Activated naive CD8-positive, alpha-beta T cell treated with anti-CD3 and anti-CD28 coated beads, Interleukin-2, amount 50 U/mL, for 16 hours (primary cell): ENCODE results near the gene KRTAP5-2.
"Not testable (repeated sequence)": the region's sequence is repeated elsewhere in the genome, so short reads cannot be mapped to it uniquely, and the experiment has no call there.

ENCODE experiments used
- DNase-seq: peaks from one replicate; pipeline ENCODE4 v3.0.0-alpha.2; 2020; ENCODE audit warnings: low read depth, low spot score

Gene KRTAP5-2

DNA sequence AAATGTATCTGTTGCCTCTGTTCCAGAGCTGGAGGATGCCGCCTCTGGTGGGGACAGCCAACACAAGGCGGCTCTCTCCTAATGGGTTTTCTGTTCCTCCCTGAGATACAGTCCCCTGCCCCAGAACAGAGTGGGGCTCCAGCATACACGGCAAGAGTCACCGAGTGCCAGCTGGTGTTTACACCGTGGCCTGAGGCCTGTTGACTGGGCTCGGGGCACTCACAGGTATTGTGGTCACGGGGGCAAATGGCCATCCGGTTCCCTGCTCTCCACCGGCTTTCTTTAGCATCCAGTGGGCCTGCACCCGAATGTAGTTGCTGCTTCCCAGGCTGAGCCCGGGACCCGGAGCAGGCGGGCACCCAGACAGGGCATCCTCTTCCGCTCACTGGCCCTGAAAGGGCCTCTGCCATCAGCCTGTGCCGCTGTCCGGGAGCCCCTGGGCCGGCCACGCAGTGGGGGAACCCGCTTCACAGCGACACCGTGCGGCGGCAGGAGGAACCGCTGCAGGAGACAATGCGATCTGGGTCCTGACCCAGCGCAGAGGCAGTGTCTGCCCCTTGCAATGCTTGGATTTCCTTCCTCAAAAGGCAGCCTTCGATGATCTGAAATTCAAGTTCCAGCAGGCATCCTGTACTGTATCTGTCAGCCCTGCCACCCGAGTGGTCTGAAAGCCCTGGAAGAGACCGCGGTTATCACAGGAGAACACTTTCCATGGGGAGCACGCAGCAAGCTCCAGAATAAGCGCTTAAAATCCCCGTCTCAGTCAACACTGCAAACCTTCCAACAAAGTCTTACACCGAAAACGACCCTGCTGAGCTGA is 30.6 kb upstream of the KRTAP5-2 start:
- DNase-seq = peak; percentile 11

DNA sequence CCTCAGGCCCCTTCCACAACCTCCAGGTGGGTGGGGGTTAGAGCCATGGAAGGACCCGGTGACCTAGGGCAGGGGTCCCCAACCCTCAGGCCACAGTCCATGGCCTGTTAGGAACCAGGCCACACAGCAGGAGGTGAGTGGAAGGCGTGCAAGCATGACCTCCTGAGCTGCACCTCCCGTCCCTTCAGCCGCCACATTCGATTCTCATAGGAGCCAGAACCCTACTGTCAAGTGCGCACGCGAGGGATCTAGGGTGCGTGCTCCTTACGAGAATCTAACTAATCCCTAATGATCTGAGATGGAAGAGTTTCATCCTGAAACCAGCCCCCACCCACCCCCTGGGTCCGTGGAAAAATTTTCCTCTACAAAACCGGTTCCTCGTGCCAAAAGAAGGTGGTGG is 27.4 kb upstream of the KRTAP5-2 start:
- no peak for DNase-seq

DNA sequence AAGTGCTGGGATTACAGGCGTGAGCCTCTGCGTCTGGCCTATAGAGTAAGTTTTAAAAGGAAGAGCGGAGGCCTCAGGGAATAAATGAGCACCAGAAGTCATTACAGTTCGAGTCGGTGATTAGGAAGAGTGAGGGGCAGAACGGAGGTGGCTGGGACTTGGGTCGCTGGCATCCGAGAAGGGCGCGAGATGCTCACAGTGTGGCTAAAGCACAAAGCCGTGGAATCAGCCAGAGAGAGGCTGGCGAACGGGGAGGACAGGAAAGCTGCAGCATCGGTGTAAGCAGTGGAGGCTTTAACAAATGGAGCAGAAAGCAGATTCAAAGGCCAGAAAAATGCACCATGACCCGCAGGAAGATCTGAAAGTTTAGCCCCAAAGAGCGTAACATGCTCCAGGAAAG is 26.5 kb upstream of the KRTAP5-2 start:
- DNase-seq = no peak

DNA sequence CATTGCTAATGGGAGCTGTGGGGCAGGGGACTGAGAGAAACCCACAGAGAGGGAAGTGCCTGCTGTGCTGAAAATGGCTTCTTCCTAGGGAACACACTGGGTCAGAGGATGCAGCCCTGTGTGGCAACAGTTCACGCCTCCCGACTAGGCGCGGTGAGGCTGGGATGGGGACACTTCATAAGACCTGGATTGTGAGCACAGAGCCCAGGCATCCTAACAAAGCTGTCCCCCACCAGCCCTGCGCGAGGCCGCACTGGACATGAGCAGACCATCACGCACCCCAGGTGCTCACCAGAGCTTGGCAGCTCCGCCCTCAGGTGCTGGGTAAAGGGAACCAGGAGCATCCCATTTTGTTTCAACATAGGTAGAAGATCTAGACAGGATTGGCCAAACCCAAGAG is 25.6 kb upstream of the KRTAP5-2 start:
- no peak for DNase-seq

DNA sequence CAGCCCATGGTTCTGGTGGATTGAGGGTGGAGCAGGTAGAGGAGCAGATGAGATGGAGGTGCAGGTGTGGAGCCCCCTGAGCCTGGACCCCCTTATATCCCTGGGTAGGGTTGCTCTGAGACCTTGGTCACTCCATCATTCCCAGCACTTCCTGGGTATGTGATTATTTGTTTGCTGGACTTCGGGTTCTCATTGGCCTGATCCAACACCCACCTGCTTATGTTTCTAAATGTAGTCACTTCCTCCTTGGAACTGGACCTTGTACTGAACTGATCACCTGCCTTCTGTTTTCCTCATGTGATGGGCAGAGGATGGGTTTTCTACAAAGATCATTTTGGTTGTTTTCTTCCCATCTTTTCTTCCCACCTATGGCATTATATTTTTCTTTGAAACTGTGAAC is 24.0 kb upstream of the KRTAP5-2 start, which contains the start of gene KRTAP5-4:
Gene KRTAP5-4, minus strand, starts transcription at position 53 of the 400 bp plus-strand sequence. Its CDS starts 45 bp downstream, at position 8.
- DNase-seq = no peak

DNA sequence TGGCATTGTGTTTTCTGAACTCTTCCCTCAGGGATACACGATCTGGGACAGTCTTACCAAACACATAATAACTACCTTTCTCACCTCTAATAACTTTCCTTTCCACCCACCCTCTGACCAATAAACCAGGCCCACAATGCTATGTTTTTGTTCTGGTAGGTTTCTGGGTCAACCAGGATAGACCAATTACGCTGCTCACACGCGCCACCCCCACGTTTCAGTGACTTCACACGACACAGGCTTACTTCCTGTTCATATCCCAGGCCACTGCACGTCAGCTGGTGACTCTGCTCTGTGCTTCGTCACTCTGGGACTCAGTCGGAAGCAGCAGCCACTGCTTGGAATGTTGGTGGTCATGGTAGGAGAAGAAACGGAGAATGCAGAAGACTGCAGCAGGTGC is 21.4 kb upstream of the KRTAP5-2 start:
- DNase-seq = no peak

DNA sequence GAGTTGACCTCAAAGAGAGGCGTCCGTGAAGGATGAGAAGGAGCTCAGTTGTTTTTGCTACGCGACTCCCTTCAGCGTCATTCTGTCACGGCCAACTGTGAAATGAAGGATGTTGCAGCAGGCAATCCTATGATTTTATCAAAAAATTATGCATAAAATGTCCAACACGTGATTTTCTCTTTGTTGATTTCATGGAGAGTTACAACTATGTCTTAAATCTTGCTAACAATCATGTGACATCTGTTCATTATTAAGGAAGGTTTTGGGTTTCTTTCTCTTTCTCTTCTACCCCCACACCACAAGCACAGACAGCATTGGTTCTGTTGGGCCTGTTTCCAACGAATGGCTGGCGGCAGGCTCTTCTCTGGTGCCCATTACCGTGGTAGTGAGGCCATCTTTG is 20.1 kb upstream of the KRTAP5-2 start:
- no peak for DNase-seq

DNA sequence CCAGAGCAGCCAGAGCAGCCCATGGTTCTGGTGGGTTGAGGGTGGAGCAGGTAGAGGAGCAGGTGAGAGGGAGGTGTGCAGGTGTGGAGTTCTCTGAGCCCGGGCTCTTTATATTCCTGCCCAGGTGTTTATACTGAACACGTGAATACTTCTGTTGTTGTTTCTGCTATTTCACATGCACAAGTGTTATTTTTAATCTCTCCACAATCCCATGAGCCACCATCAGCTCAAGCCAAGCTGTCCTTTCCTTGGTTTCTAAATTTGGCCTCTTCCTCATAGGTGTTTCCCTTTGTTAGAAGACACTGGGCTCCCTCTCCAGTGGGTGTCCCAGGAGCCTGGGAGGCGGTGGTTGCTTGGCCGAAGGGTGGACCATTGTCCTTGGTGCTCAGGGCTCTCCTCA is 10.3 kb upstream of the KRTAP5-2 start, which contains the start of gene KRTAP5-3:
Gene KRTAP5-3, minus strand, starts transcription at position 101 of the 400 bp plus-strand sequence. Its CDS starts 78 bp downstream, at position 23.
- no peak for DNase-seq

DNA sequence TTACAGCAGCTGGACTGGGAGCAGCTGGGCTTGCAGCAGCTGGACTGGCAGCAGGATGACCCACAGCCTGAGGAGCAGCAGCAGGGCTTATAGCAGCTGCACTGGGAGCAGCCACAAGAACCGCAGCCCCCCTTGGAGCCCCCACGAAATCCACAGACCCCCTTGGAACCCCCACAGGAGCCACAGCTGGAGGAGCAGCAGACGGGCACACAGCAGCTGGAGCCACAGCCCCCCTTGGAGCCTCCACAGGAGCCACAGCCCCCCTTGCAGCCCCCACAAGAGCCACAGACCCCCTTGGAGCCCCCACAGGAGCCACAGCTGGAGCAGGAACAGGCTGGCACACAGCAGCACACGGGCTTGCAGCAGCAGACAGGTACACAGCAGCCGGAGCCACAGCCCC is 9.8 kb upstream of the KRTAP5-2 start:
- not testable (repeated sequence) for DNase-seq

DNA sequence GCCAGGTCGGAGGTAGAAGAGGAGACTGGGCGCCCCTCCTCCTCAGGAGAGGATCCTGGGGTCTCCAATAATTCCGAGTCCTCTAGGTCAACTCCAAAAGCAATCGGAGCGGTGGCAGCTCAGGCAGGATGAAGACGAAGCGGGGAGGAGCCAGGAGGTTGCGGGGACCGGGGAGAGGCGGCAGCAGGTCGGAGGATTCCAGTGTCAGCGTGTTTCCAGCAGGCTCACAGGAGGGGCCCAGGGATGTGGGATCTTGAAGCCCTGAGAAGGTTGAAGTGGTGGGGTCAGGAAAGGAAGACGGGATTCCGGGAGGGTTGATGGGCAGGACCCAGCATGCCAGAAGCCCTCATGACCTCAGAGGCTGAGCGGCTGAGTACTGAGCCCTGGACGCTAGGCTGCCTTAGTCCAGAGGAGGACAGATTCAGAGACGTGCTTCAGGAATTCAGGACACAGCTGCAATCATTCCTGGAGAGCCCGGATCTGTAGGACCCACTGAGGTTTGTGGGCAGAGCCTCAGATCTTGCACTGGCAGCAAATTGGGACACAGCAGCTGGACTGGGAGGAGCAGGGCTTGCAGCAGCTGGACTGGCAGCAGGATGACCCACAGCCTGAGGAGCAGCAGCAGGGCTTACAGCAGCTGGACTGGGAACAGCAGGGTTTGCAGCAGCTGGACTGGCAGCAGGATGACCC is 9.2 kb upstream of the KRTAP5-2 start:
- not testable (repeated sequence) for DNase-seq

DNA sequence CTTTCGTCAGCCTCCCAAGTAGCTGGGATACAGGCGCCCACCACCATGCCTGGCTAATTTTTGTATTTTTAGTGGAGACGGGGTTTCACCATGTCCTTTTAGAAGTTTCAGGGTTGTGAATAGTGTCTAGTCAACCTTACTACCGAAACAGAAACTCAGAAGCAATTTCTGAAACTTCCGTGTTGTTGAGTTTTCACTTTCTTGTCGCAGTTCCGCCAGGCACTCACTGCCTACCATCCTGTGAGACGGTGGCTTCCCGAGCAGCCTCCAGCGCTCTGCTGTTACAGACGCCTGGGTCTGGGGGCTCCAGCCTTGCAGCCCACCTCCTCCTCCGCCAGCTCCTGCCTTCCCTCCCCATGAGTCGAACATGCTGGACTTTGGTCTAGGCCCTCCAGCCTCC is 7.8 kb upstream of the KRTAP5-2 start:
- DNase-seq = not testable (repeated sequence)

DNA sequence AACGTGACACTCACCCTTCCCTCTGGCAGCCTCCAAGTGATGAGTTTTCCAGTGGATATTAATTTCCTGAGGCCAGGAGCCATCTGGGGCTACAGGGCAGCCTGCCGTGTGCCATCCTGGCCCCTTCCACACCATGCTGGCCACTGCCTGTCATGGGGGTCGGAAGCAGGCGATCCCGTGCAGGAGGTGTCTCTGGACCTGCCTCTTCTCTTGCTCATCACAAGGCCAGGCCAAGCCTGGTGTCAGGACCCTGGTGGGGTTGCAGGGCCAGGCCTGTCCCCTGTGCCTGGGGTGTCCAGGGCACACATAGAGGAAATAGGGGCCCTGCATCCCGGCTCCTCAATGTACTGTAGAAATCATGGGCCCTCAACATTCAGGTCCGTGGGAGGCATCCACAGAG is 6.6 kb upstream of the KRTAP5-2 start:
- DNase-seq = no peak

DNA sequence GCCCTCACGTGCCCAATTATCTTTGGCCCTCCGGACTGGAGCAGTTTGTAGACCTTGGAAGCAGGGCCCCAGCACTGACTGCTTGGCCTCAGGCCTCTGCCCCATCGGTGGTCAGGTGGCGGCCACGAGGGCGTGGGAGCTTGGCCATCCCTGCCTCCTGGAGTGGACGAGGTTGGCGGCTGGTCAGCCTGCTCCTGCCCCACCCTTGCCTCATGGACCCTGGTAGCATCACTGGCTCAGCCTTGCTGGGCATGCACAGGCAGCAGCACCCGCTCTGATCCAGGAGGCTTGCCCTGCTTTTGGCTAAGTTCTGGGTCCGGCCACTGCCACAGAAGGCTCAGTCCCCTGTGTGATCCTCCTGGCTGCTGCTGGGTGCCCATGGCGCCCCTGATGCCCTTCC is 6.1 kb upstream of the KRTAP5-2 start:
- no peak for DNase-seq

DNA sequence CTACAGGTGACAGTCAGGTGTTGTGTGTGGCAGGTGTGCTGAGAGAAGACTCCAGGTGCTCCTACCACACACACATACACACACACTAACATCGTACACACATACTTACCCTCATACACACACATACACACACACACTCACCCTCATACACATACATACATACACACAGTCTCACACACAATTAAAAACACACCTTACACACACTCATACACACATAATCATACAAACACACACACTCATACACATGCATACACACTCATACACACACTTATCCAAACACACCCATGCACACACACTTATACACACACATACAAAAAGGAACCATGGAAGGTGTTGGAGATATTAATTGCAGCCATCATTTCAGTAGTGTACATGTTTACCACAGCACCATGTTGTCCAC is 5.5 kb upstream of the KRTAP5-2 start:
- DNase-seq = no peak

DNA sequence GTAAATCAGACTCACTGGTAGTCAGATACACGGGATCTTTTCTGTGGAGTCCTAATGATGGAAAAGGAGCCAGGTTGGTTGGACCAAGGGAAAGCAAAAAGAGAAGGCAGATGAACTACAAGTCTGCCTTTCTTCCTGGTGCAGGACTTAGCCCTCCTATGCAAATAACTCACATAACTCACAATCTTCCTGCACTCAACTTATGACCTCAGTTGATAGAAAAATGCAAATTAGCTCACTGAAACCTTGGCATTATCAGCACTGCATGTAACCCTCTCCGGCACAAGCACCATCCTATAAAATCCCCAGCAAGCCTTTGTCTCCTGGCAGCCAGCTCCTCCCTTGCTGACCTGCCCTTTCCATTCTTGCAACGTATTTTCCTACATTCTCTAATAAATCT is 3.6 kb upstream of the KRTAP5-2 start:
- DNase-seq = not testable (repeated sequence)

DNA sequence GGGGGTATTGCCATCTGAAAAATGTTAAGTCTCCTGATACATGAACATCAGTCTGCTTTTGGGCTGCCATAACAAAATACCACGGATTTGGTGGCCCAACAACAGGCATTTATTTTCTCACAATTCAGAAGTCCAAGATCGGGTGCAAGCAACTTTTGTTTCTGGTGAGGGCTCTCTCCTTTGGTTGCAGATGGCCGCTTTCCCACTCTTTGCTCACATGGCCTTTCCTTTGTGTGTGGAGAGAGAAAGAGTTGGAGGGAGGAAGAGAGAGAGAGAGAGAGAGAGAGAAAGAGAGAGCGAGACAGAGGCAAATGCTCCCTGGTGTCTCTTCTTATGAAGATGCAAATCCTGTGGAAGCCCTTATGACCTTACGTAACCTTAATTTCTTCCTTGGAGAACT is 2.5 kb upstream of the KRTAP5-2 start:
- no peak for DNase-seq

DNA sequence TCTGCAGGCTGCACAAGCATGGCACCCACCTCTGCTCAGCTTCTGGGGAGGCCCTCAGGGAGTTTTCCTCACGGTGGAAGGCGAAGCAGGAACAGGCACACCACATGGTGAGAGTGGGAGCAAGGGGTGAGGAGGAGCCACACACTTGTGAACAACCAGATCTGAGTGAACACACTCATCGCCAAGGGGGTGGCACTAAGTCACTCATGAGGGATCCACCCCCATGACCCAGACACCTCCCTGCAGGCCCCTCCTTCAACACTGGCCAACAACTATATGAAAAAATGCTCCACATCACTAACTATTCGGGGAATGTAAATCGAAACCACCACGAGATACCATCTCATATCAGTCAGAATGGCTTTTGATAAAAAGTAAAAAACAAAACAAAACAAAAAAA is 722 bp upstream of the KRTAP5-2 start:
- DNase-seq = no peak

DNA sequence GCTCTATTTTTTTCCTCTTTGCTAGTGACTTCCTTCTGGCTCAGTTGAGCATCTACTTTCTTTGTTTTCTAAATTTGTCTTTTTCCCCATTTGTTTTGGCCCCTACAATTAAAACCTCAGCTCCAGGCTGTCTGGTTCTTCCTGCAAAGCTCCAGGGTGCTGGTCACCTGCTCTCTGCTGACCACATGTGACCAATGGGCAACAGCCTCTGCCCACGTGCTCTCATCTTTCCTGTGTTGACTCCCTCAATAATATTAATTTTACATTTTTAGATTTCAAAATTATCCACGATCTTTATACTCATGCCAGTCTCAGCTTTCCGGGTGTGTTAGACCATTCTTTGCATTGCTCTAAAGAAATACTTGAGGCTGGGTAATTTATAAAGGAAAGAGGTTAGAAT is 312 bp upstream of the KRTAP5-2 start:
- DNase-seq = not testable (repeated sequence)

DNA sequence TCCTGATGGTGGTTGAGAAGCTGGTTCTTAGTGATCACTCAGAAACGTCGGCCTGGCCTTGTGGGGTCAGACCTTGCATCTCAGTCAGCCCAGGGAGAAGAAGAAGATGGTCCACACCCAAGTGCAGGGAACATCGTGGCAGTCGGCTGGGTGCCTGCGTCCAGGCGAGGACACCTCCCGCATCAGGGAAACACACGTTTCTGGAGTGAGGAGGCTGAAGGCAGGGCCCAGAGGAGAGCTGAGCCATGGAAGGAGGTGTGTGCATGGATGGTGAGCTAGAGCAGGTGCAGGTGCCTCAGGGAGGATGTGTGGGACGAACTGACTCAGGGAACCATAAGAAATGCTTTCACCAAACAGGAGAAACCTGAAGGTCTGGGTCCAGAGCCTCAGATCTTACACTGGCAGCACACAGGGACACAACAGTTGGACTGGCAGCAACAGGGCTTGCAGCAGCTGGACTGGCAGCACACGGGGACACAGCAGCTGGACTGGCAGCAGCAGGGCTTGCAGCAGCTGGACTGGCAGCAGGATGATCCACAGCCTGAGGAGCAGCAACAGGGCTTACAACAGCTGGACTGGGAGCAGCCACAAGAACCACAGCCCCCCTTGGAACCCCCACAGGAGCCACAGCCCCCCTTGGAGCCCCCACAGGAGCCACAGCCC is 632 bp downstream of the KRTAP5-2 start:
- no peak for DNase-seq

DNA sequence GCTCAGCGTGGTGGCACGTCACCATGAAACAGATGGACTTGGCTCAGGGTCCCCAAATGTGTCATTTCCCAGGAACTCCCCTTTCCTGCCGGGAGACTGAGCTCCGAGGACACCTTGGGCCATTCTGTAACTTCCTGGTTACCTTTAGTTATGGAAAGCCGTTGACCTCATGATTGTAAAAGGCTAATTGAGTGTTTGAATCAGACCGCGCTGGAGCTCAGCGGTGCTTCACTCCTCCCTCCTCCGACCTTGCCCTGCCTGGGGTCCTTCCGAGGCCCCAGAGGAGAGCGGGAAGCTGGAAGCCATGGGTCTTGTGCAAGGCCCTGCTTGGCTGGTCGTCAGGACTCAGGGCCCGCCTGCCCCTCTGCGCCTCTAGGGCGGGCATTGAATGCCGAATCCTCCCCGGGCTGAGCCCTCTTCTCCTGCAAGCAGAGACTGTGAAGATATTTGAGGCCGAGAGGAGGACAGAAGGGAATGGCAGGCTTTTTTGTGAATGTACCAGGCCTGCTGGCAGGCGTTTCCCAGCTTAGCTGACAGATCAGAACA is 1.4 kb downstream of the KRTAP5-2 start:
- DNase-seq = not testable (repeated sequence)

DNA sequence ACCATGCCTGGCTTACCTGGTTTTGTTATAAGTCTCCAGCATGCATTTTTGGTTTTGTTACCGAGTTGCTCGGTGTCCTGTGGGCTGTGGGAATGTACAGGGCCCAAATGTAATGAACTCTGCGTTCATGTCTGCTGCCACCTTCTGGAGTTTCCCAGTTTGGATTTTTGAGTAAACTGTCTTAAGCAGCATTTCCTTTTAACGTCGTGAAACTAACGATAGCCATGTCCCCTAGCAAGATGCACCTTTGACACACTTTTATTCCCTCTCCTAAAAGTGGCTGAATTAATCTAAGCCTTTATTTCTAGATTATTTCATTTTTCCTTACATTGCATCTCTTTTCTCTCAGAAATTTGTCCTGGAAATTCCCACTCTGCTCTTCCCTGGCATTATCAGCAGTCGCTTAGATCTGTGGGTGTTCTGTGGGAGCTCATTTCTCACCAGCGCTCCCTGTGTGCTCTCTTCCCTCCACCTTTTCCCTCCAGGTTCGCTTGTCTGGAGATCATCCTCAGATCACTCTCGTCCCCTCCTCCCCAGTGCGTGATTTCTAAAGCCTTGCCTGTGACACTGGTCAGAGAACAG is 2.0 kb downstream of the KRTAP5-2 start:
- DNase-seq = not testable (repeated sequence)

DNA sequence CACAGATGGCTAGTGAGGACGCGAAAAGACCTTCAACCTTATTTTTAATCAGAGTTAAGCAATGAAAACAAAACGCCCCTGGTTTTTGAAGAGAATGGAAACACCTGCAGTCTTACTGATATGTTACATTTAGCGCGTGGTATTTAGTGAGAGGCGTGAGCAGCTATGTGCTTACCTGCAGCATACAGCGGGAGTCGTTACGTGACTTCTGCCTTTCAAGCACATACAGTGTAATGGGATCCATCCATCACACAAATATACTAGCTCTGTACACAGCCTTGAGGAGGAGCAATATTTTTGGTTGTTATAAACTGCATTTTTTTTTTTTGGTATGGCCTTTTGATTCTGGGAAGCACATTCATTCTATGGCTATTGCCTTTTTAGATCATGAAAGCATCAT is 5.5 kb downstream of the KRTAP5-2 start:
- no peak for DNase-seq
